SH-SY5Y (cell line): ENCODE data around the gene SLC45A1.

ENCODE experiments used
- GATA2 ChIP-seq: IDR thresholded peaks from 2 replicates; pipeline ENCODE4 v1.6.1; 2011; ENCODE audit warnings: mild to moderate bottlenecking, low read depth, low read length
- GATA3 ChIP-seq: IDR thresholded peaks from 2 replicates; pipeline ENCODE4 v1.6.1; 2011; ENCODE audit warnings: low read depth, mild to moderate bottlenecking, low read length, moderate library complexity

Gene SLC45A1

DNA sequence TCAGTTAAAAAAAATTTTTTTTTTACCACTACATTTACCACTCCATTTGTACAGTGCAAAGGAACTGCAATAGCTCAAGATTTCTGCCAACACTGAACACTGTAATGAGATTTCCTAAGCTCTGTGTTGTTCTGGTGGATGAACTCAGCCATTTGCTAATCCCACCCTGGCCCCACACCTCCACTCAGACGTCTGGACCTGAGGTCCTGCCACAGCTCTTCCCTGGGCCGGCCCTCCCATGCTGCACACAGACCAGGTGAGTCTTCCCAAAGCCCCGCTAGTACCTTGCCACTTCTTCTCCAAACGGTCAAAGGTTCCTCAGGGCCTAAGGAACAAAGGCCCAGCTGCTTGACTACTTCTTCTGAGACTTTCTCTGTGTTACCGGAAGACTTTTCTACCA lies 56.4 kb downstream of the SLC45A1 start:
- TF ChIP-seq GATA2 (no peak), GATA3 (no peak)

DNA sequence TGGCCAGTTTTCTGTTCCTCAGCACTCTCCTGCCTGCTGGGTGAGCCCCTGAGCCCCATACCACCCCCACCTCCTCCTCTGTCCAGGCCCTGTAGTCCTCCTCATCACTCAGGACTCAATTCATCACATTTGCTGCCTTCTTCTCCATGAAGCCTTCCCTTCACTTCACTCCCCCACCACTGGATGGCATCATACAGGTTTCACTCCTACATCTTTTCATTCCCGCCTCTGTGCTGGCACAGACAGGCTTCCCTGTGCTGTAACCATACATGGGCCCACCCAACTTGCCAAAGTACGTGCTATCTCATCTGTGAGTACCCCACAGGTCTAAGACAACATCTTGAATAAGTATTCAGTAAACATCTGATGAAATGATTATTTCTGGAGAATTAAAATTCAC lies 56.9 kb downstream of the SLC45A1 start:
- TF ChIP-seq GATA3 (no peak), GATA2 (no peak)

DNA sequence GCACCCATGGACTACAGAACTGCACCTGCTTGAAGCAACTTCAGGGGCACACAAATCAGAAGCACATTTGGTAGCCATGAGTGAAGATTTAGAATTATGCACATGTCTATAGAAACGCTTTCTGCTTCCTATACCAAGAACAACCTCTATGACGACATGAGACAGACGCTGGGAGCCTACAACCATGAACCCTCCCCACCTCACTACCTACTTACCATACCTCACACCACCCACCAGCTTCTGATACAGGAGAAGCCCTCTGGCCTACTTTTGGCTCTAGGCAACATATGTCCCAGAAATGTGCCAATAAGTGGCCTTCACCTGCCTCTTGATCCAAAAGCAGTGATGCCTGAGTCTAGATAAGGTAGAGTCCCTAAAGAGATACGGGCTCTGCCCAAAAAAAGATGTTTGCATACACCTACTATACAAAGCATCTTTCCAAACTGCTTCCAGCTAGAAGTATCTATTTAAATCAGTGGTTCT lies 58.5 kb downstream of the SLC45A1 start:
- TF ChIP-seq GATA3: no peak
- no peak for TF ChIP-seq GATA2

DNA sequence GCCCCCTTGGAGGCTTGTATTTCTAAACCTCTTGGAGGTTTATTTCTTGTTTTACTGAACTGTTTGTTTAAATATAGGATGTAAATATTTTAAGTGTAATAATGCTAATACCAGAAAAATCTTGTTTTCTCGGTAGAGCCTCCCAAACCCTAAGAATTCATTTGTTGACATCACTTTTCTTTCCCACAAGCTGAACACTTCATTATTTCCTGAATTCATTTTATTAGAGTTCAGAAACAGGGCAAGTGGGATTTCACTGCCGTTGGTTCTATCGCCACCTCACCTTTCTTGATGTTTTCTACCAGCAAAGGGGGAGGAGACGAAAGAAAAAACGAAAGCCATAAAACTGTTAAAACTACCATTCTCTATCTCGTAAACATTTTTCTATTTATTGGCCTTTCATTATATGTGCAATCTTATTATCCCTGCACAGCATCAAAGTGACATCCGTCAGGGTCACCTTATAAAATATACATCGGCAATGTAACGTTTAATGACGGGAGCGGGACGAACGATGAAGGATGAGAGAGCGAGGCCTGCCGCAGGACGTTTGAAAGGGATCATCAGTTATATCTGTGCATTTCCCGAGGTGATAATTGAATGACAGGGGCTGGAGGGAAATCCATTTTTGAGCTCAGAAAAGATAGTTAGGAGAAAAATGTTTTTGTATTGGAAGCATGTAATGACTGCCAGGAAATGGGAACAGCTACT lies 59.5 kb downstream of the SLC45A1 start:
- TF ChIP-seq GATA2 (no peak), GATA3 (no peak)

DNA sequence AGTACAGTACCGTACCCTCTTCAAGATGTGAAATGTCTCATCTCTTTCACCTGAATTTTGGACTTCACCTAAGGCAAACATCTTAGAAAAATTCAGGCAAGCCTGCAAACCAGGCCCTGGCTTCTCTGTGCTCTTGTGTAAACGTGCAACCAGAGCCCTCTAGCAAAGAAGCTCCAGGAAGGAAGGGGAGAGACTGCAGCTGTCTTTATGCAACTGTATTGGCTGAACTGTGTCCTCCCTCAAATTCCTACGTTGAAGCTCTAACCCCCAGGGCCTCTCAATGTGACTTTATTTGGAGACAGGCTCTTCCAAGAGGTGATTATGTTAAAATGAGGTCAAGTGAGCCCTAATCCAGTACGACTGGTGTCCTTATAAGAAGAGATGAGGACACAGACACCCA lies 60.3 kb downstream of the SLC45A1 start:
- TF ChIP-seq GATA2 (no peak), GATA3 (no peak)

DNA sequence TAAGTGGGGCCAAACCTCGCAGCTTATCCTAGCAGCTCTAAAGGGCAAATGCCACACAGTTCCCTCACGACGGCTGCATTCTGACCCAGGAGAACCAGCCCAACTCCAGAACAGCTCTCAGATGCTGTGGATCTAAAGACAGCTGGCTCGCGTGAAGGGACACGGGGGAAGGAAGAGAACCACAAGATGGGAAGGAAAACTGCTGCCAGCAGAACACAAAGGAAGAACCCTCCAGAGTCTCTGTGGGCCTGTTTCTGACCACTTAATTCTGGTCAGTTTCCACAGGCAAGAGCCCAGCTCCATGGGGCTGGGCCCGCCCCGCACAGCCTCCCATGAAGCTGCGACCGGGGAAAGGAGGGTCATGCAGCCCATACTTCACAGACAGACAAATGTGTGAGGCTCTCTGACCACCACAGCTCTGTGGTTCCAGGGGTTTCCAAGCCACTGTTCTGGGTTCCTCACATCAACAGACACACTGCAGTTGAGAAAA lies 61.1 kb downstream of the SLC45A1 start:
- TF ChIP-seq GATA3 (no peak), GATA2 (no peak)

DNA sequence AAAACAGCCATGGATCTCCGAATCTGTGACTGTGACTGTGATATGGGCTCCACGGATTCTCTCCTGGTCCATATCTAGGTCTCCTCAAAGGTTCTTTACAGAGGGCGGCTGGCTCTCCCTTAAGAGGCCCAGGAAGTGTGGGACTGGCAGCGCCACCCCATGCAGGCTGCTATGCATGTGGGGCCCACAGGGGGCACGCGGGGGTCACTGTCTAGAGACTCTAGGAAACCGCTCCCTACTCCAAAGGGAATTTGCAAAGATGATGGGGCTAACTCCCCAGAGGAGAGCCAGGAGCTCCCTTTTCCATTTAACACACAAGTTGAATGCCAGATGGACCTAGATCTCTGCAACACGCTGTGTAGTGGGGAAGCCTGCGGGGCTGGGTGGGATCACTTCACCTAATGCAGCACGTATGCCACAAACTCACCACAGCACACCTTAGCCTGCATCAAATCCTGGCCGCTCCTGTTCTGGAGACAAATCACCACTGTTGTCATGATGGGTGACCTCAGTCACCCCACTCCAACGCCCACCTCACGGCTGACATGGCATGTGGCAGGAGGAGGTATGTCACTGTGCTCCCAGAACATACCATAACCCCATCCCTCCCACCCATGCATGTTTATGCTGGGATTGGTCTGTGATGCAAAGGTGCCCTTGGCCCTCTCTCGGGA lies 61.7 kb downstream of the SLC45A1 start:
- TF ChIP-seq GATA3: no peak
- TF ChIP-seq GATA2: no peak

DNA sequence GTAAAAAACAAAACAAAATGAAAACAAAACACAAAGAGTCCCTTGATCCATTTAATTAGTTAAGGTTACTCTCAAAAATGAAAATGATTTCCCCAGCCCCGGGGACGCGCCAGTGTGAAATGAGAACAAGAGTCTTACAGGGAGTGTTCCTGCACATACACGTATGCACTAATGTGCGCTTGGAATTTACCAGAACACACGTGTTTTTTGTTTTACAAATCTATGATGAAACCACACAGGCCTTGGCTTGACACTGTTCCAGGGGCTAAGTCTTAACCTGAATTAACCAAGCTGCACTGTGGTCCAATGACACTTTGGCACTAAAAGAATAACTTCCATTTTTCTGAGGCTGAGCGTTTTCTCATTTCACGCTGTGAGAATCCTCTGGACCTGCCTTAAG lies 63.7 kb downstream of the SLC45A1 start:
- TF ChIP-seq GATA2: no peak
- no peak for TF ChIP-seq GATA3

DNA sequence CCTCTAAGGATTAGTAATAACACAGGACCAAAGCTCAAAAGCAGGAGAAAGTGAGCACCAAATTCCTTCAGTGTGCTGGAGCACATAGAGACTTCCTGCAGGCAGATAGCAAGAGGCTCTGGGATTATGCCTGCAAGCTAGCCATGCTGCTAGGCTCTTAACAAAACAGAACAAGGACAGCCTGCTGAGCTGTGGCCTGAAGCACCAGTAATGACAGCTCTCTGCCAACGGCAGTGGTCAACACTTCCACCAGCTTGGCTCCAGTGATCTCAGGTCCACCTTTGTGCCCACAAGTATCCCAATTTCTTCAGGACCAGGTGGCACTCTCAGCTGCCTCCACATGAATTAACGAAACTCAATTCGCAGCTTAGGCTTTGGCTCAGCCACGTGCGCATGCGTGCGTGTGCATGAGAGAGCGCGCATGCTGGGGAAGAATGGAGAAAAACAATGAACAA lies 64.2 kb downstream of the SLC45A1 start:
- TF ChIP-seq GATA3: no peak
- TF ChIP-seq GATA2: no peak

DNA sequence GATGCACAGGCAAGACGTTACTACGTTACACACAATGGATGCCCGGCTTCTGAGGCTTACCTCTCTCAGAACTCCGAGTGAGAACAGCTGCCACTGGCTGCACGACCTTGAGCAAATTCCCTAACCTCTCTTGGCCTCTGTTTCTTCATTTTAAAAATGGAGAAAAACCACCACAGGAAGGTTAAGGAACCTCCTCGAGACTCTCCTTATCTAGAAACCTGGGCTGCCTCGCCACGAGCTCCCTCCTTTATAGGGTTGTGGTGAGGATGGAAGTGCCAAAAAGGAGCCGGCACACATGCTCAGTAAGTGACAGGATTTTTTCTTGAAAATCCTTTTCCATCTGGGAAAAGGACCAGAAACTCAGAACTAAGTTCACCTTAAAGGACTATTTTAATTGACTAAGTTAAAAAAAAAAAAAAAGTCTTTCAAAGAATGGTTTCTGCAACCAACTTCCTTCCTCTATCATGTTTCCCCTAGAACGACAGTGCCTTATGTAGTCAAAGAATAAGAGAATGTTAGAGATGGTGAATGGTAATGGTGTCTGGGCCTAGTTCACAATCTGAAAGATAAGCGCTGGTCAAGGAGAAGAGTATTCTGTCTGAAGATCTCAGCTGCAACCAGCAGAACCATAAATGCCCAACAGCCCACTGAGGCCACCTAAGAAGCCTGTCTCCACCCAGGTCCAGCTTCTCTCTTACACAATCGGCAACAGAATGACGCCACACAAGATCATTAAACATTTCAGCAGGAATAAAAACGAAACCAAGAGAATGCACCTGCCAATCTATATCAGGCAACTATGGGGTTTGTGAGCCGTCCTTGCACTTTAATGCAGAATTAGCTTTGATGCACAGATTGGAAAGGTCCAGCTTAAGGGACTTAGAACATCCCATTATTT lies 64.9 kb downstream of the SLC45A1 start:
- TF ChIP-seq GATA3 (no peak), GATA2 (no peak)

DNA sequence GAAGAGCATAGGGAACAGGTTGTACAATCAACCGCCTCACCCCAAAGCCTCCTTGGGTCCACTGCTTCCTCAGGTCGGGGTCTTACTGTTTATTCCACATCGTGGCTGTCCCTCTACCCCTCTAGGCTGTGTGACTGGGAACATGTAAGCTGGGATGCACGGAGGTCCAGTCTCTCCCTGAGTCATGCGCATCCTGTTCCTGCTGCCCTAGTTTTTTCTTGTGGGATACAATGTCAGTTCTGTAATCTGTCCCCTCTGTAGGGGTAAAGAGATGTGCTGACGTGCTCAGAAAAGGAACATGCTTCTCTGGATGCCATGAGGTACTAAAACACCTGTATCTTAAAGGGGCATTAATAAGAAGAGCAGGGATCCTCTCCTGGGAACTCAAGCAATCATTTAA lies 66.2 kb downstream of the SLC45A1 start:
- TF ChIP-seq GATA2 (no peak), GATA3 (no peak)

DNA sequence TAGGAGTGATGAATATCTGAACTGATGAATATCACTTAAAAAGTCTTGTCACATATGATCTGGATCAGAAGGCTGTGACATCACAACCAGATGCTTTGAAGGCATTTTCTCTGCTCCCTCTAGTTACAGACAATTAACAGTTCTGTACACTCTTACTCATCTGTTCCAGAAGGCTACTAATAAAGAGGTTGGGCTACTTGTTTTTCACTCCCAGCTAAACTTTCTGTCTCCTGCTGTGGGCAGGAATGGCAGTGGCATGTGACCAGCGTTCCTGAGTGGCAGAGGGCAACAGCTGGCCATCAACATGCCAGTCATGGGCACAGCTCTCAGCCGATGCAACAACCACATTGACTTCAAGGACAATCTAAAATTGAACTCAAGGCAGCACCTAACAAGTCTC lies 66.7 kb downstream of the SLC45A1 start:
- TF ChIP-seq GATA2 (no peak), GATA3 (no peak)

DNA sequence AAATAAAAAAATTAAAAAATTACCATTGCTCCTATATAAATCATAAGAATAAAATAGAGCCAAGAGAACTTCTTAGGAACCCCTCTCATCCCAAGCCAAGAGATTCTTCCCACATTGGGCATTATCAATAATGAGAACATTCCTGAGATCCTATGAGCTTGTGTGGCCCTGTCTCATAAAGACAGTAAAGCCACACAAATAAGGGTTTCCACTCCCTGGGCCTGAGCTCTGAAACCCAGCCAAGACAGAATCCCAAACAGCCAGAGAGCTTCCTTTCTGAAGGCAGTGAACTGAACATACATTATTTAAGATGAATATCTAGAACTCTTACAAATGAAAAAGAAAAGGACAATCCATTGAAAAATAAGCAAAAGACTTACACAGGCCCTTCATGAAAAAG lies 68.3 kb downstream of the SLC45A1 start:
- TF ChIP-seq GATA3 (no peak), GATA2 (no peak)
